GM21360 (cell line): ENCODE results near the gene PLA2G12A.

Source experiments
- ATAC-seq: cut with Tn5 transposase; IDR thresholded peaks from one replicate; pipeline ENCODE4 v1.9.1; 2021; ENCODE audit warnings: mild to moderate bottlenecking, moderate library complexity; ENCODE audit not compliant: unreplicated experiment

PLA2G12A gene

GRCh38 chr4:109729718-109730618 lies at the start of gene PLA2G12A:
Gene PLA2G12A, minus strand, starts transcription at chr4:109730070. Its CDS starts 261 bp downstream, at chr4:109729809.
- peak; percentile 78 for ATAC-seq

- no peak for ATAC-seq
Measured at GRCh38 chr4:109764789-109765402, 35.0 kb upstream of the PLA2G12A start.

- ATAC-seq, result no peak
Measured at GRCh38 chr4:109764376-109764775, 34.5 kb upstream of the PLA2G12A start.

GRCh38 chr4:109760682-109761081 lies 30.8 kb upstream of the PLA2G12A start:
- ATAC-seq, result no peak

- no peak for ATAC-seq
Measured at GRCh38 chr4:109755656-109756055, 25.8 kb upstream of the PLA2G12A start.

- ATAC-seq, result no peak
Measured at GRCh38 chr4:109754093-109754857, 24.4 kb upstream of the PLA2G12A start.

- ATAC-seq, result no peak
Measured at GRCh38 chr4:109752525-109752924, 22.7 kb upstream of the PLA2G12A start.

- ATAC-seq, result no peak
Measured at GRCh38 chr4:109751852-109752251, 22.0 kb upstream of the PLA2G12A start.

GRCh38 chr4:109750652-109751244 lies 20.9 kb upstream of the PLA2G12A start:
- ATAC-seq, result no peak

GRCh38 chr4:109749388-109750082 lies 19.7 kb upstream of the PLA2G12A start:
- no peak for ATAC-seq

- ATAC-seq, result no peak
Measured at GRCh38 chr4:109748114-109748513, 18.2 kb upstream of the PLA2G12A start.

- ATAC-seq, result no peak
Measured at GRCh38 chr4:109746728-109747127, 16.9 kb upstream of the PLA2G12A start.

- ATAC-seq, result no peak
Measured at GRCh38 chr4:109745830-109746229, 16.0 kb upstream of the PLA2G12A start.

- no peak for ATAC-seq
Measured at GRCh38 chr4:109739547-109739946, 9.7 kb upstream of the PLA2G12A start.

- no peak for ATAC-seq
Measured at GRCh38 chr4:109738104-109738872, 8.4 kb upstream of the PLA2G12A start.

- ATAC-seq, result no peak
Measured at GRCh38 chr4:109735566-109736365, 5.9 kb upstream of the PLA2G12A start.

GRCh38 chr4:109733728-109734127 lies 3.9 kb upstream of the PLA2G12A start:
- ATAC-seq, result no peak

- ATAC-seq, result no peak
Measured at GRCh38 chr4:109730619-109731545, 1.0 kb upstream of the PLA2G12A start.
